Activated naive CD4-positive, alpha-beta T cell treated with anti-CD3 and anti-CD28 coated beads for 36 hours (primary cell): ENCODE data around the gene NR1H3. TPM values are rescaled to one million over a fixed set of nuclear protein-coding genes. Genes with fewer than 3 reads are reported as not detected.
A peak's percentile ranks its signal among the peaks of the same experiment; 100 is the strongest.
"Not testable (repeated sequence)": the region's sequence is repeated elsewhere in the genome, so short reads cannot be mapped to it uniquely, and the experiment has no call there.

Experiments
- CTCF ChIA-PET: fragments of 350-600 bp; sonication (Branson Sonifier 250); formaldehyde crosslinking; loops from one replicate; lab custom pipeline; 2021; ENCODE audit warnings: antibody characterized with exemption; lab: Charles Lee
- DNase-seq: peaks from one replicate; pipeline ENCODE4 v3.0.0-alpha.2; 2020
- H3K27ac Mint-ChIP-seq: one replicate; pipeline ENCODE4 v1.8.0; 2021; ENCODE audit warnings: mild to moderate bottlenecking, mixed read lengths
- H3K27me3 Mint-ChIP-seq: one replicate; pipeline ENCODE4 v1.8.0; 2021; ENCODE audit warnings: low read depth, mixed read lengths
- H3K36me3 Mint-ChIP-seq: one replicate; pipeline ENCODE4 v1.8.0; 2021; ENCODE audit warnings: low read depth, mixed read lengths
- H3K4me1 Mint-ChIP-seq: one replicate; pipeline ENCODE4 v1.8.0; 2021; ENCODE audit warnings: low read depth, mixed read lengths
- H3K4me3 Mint-ChIP-seq: one replicate; pipeline ENCODE4 v1.8.0; 2021; ENCODE audit warnings: mild to moderate bottlenecking, moderate library complexity, mixed read lengths
- H3K9me3 Mint-ChIP-seq: one replicate; pipeline ENCODE4 v1.8.0; 2021; ENCODE audit warnings: mixed read lengths
- intact Hi-C: fragments of 100-400 bp; cut with micrococcal nuclease; formaldehyde crosslinking; loops from one replicate; pipeline ENCODE4 v1.15.1; 2023
- total RNA-seq, 2 experiments: library from RNA; stranded (reverse); gene quantifications; one replicate each; pipeline ENCODE4 v1.2.3, GENCODE V29; 2021

NR1H3 gene
- 10 to 100 TPM; 10.4 to 11.3 TPM for total RNA-seq

- Mint-ChIP-seq H3K27ac (no peak within 1 kb of the TSS), H3K4me3 (no peak within 1 kb of the TSS), H3K27me3 (no peaks in the 10 kb centered on the region), H3K36me3 (no peaks in the 10 kb centered on the region), H3K4me1 (peaks cover 8% of the 10 kb centered on the region), H3K9me3 (no peaks in the 10 kb centered on the region)
- no peak for DNase-seq
- intact Hi-C loops = loop anchor here (2.0 kb wide), 1 partner anchor 81 kb away; the partner anchor contains the start of gene ARFGAP2
- CTCF ChIA-PET = interaction anchor here (2.8 to 4.0 kb wide), 3 partner anchors 8 to 78 kb away, joined by 19 to 56 read pairs (median 23); partner anchors contain the start of genes ACP2 and ARFGAP2
Measured at GRCh38 chr11:47257517-47258316, at the start of gene NR1H3. Gene NR1H3, plus strand, starts transcription at chr11:47257996. Its CDS starts 1,221 bp downstream, at chr11:47259217.

- H3K9me3 Mint-ChIP-seq, H3K4me3 Mint-ChIP-seq, H3K4me1 Mint-ChIP-seq, H3K27me3 Mint-ChIP-seq, intact Hi-C loops, H3K27ac Mint-ChIP-seq, H3K36me3 Mint-ChIP-seq, DNase-seq: not testable (repeated sequence)
- CTCF ChIA-PET = interaction anchor here (0.5 kb wide), 1 partner anchor 54 kb away, joined by 3 read pairs; no protein-coding TSS in a partner anchor
Measured at GRCh38 chr11:47208008-47208552, 49.7 kb upstream of the NR1H3 start.

GRCh38 chr11:47208628-47209027, 49.2 kb upstream of the NR1H3 start:
- no peak for DNase-seq
- no peaks in the 10 kb centered on the region for H3K9me3 Mint-ChIP-seq
- H3K36me3 Mint-ChIP-seq = no peaks in the 10 kb centered on the region
- H3K4me3 Mint-ChIP-seq = no peak overlapping the region
- H3K27ac Mint-ChIP-seq = no peak overlapping the region
- no peaks in the 10 kb centered on the region for H3K27me3 Mint-ChIP-seq
- intact Hi-C loops = no loop called here
- H3K4me1 Mint-ChIP-seq = peaks cover 2% of the 10 kb centered on the region
- CTCF ChIA-PET = no interaction called here

GRCh38 chr11:47212938-47213337, 44.9 kb upstream of the NR1H3 start:
- H3K9me3 Mint-ChIP-seq = no peaks in the 10 kb centered on the region
- peaks cover 25% of the 10 kb centered on the region for H3K36me3 Mint-ChIP-seq
- CTCF ChIA-PET = interaction anchor here (0.6 kb wide), 1 partner anchor 17 kb away, joined by 7 read pairs; no protein-coding TSS in a partner anchor
- intact Hi-C loops = loop anchor here (10.0 kb wide), 1 partner anchor 1298 kb away; the partner anchor contains the start of gene PEX16
- no peaks in the 10 kb centered on the region for H3K27me3 Mint-ChIP-seq
- peak overlapping the region; percentile 12 for H3K4me3 Mint-ChIP-seq
- no peak for DNase-seq
- peaks cover 22% of the 10 kb centered on the region for H3K4me1 Mint-ChIP-seq
- H3K27ac Mint-ChIP-seq = no peak overlapping the region

GRCh38 chr11:47213950-47214565, 43.7 kb upstream of the NR1H3 start:
- Mint-ChIP-seq H3K27me3 (no peaks in the 10 kb centered on the region), H3K9me3 (no peaks in the 10 kb centered on the region), H3K4me1 (peaks cover 30% of the 10 kb centered on the region), H3K4me3 (peak overlapping the region; percentile 87), H3K36me3 (peaks cover 32% of the 10 kb centered on the region), H3K27ac (peak overlapping the region; percentile 97)
- intact Hi-C loops = loop anchor here (1.0 to 10.0 kb wide), 10 partner anchors 28 to 1299 kb away; partner anchors contain the start of genes ACP2, FNBP4, MTCH2 and NUP160
- peak; percentile 95 for DNase-seq
- CTCF ChIA-PET = interaction anchor here (0.8 to 2.3 kb wide), 5 partner anchors 35 to 198 kb away, joined by 3 to 15 read pairs (median 4); partner anchors contain the start of gene ARFGAP2

- Mint-ChIP-seq H3K36me3 (peaks cover 41% of the 10 kb centered on the region), H3K4me3 (peak overlapping the region; percentile 87), H3K9me3 (no peaks in the 10 kb centered on the region), H3K27ac (peak overlapping the region; percentile 97), H3K4me1 (peaks cover 40% of the 10 kb centered on the region), H3K27me3 (no peaks in the 10 kb centered on the region)
- DNase-seq = peak; percentile 64
- CTCF ChIA-PET = interaction anchor here (0.6 to 2.3 kb wide), 6 partner anchors 15 to 197 kb away, joined by 3 to 15 read pairs (median 4); partner anchors contain the start of gene ARFGAP2
- intact Hi-C loops = loop anchor here (1.0 to 10.0 kb wide), 7 partner anchors 19 to 1301 kb away; partner anchors contain the start of genes ARHGAP1, NUP160, PEX16 and SLC39A13
Measured at GRCh38 chr11:47215366-47215910, 42.4 kb upstream of the NR1H3 start.

GRCh38 chr11:47216121-47216798, 41.5 kb upstream of the NR1H3 start:
- intact Hi-C loops = loop anchor here (1.0 to 10.0 kb wide), 3 partner anchors 9 to 1301 kb away; partner anchors contain the start of gene PEX16
- peak; percentile 75 for DNase-seq
- peak overlapping the region; percentile 97 for H3K27ac Mint-ChIP-seq
- peak overlapping the region; percentile 87 for H3K4me3 Mint-ChIP-seq
- H3K4me1 Mint-ChIP-seq = peaks cover 41% of the 10 kb centered on the region
- CTCF ChIA-PET = interaction anchor here (0.7 to 1.5 kb wide), 4 partner anchors 15 to 196 kb away, joined by 3 to 4 read pairs (median 4); no protein-coding TSS in a partner anchor
- no peaks in the 10 kb centered on the region for H3K9me3 Mint-ChIP-seq
- H3K27me3 Mint-ChIP-seq = no peaks in the 10 kb centered on the region
- peaks cover 43% of the 10 kb centered on the region for H3K36me3 Mint-ChIP-seq

- no peak for DNase-seq
- CTCF ChIA-PET = interaction anchor here (0.9 to 1.2 kb wide), 2 partner anchors 33 to 42 kb away, joined by 3 to 4 read pairs; no protein-coding TSS in a partner anchor
- H3K27ac Mint-ChIP-seq = peak overlapping the region; percentile 32
- no peaks in the 10 kb centered on the region for H3K27me3 Mint-ChIP-seq
- no peak overlapping the region for H3K4me3 Mint-ChIP-seq
- no peaks in the 10 kb centered on the region for H3K9me3 Mint-ChIP-seq
- H3K36me3 Mint-ChIP-seq = peaks cover 59% of the 10 kb centered on the region
- H3K4me1 Mint-ChIP-seq = peaks cover 49% of the 10 kb centered on the region
- intact Hi-C loops = no loop called here
Measured at GRCh38 chr11:47220401-47220821, 37.4 kb upstream of the NR1H3 start.

GRCh38 chr11:47222696-47223095, 35.1 kb upstream of the NR1H3 start:
- Mint-ChIP-seq H3K4me1 (peaks cover 46% of the 10 kb centered on the region), H3K9me3 (no peaks in the 10 kb centered on the region), H3K27me3 (no peaks in the 10 kb centered on the region), H3K4me3 (no peak overlapping the region), H3K36me3 (peaks cover 55% of the 10 kb centered on the region), H3K27ac (no peak overlapping the region)
- no peak for DNase-seq
- CTCF ChIA-PET = no interaction called here
- intact Hi-C loops = no loop called here

- peaks cover 52% of the 10 kb centered on the region for H3K36me3 Mint-ChIP-seq
- H3K4me3 Mint-ChIP-seq = no peak overlapping the region
- CTCF ChIA-PET = no interaction called here
- peak; percentile 57 for DNase-seq
- H3K27ac Mint-ChIP-seq = peak overlapping the region; percentile 19
- no peaks in the 10 kb centered on the region for H3K9me3 Mint-ChIP-seq
- H3K4me1 Mint-ChIP-seq = peaks cover 25% of the 10 kb centered on the region
- intact Hi-C loops = loop anchor here (1.0 kb wide), 1 partner anchor 9 kb away; no protein-coding TSS in a partner anchor
- no peaks in the 10 kb centered on the region for H3K27me3 Mint-ChIP-seq
Measured at GRCh38 chr11:47225552-47226400, 32.0 kb upstream of the NR1H3 start.
